ENCODE data around the gene RPL37.
"Not testable (repeated sequence)": the region's sequence is repeated elsewhere in the genome, so short reads cannot be mapped to it uniquely, and the experiment has no call there.

The RPL37 gene

GRCh38 chr5:40866844-40867243 lies 31.8 kb upstream of the RPL37 start:
- Histone ChIP-seq H3K9me3 (replicated peaks; ENCODE audit: insufficient read depth, low read length) (no peaks in the 10 kb centered on the region), H2AFZ (ENCODE audit: low read length) (no peak overlapping the region), H3F3A (ENCODE audit: insufficient read depth, low read length) (no peaks in the 10 kb centered on the region), H3K4me3 (ENCODE audit: low read length) (no peak overlapping the region), H3K9me2 (replicated peaks; ENCODE audit: insufficient read depth, low read length) (no peaks in the 10 kb centered on the region), H3K27me3 (replicated peaks; ENCODE audit: insufficient read depth, low read length) (no peaks in the 10 kb centered on the region), H3K27ac (ENCODE audit: low read length) (no peak overlapping the region), H4K20me1 (ENCODE audit: insufficient read depth, low read length) (no peaks in the 10 kb centered on the region), H3K36me3 (replicated peaks; ENCODE audit: insufficient read depth, low read length) (no peaks in the 10 kb centered on the region), H3K9ac (ENCODE audit: low read length) (no peak overlapping the region), H3K4me1 (ENCODE audit: low read length) (peaks cover 1% of the 10 kb centered on the region), H3K4me2 (ENCODE audit: low read depth, low read length) (no peak overlapping the region), H3K79me2 (ENCODE audit: low read length) (no peaks in the 10 kb centered on the region)
- TF ChIP-seq EZH2phosphoT487 (IDR thresholded peaks at IDR 0.05; ENCODE audit: low read length) (no peak), CTCF (IDR thresholded peaks at IDR 0.05; ENCODE audit: low read length) (no peak), EZH2 (optimal IDR thresholded peaks at IDR 0.05; ENCODE audit: low read depth, low read length) (no peak)
- DNase-seq, result no peak

- H3K4me2 ChIP-seq (ENCODE audit: low read depth, low read length); H4K20me1 ChIP-seq (ENCODE audit: insufficient read depth, low read length); H3K79me2 ChIP-seq (ENCODE audit: low read length); H3K9ac ChIP-seq (ENCODE audit: low read length); H3K27me3 ChIP-seq (replicated peaks; ENCODE audit: insufficient read depth, low read length); H3K4me1 ChIP-seq (ENCODE audit: low read length); H3K4me3 ChIP-seq (ENCODE audit: low read length); H3K9me3 ChIP-seq (replicated peaks; ENCODE audit: insufficient read depth, low read length); DNase-seq; H3K9me2 ChIP-seq (replicated peaks; ENCODE audit: insufficient read depth, low read length); H3K27ac ChIP-seq (ENCODE audit: low read length); H3F3A ChIP-seq (ENCODE audit: insufficient read depth, low read length); H3K36me3 ChIP-seq (replicated peaks; ENCODE audit: insufficient read depth, low read length); H2AFZ ChIP-seq (ENCODE audit: low read length): not testable (repeated sequence)
Measured at GRCh38 chr5:40865004-40865403, 30.0 kb upstream of the RPL37 start.

- H3K36me3 ChIP-seq (replicated peaks; ENCODE audit: insufficient read depth, low read length), result no peaks in the 10 kb centered on the region
- no peak for DNase-seq
- H3F3A ChIP-seq (ENCODE audit: insufficient read depth, low read length), result no peaks in the 10 kb centered on the region
- TF ChIP-seq EZH2phosphoT487 (IDR thresholded peaks at IDR 0.05; ENCODE audit: low read length), result no peak
- no peak for TF ChIP-seq CTCF (IDR thresholded peaks at IDR 0.05; ENCODE audit: low read length)
- no peak for TF ChIP-seq EZH2 (optimal IDR thresholded peaks at IDR 0.05; ENCODE audit: low read depth, low read length)
- no peaks in the 10 kb centered on the region for H3K79me2 ChIP-seq (ENCODE audit: low read length)
- H3K4me2 ChIP-seq (ENCODE audit: low read depth, low read length), result no peak overlapping the region
- H3K9me2 ChIP-seq (replicated peaks; ENCODE audit: insufficient read depth, low read length), result no peaks in the 10 kb centered on the region
- no peaks in the 10 kb centered on the region for H3K9me3 ChIP-seq (replicated peaks; ENCODE audit: insufficient read depth, low read length)
- no peak overlapping the region for H2AFZ ChIP-seq (ENCODE audit: low read length)
- no peak overlapping the region for H3K27ac ChIP-seq (ENCODE audit: low read length)
- no peaks in the 10 kb centered on the region for H3K27me3 ChIP-seq (replicated peaks; ENCODE audit: insufficient read depth, low read length)
- no peaks in the 10 kb centered on the region for H3K4me1 ChIP-seq (ENCODE audit: low read length)
- no peaks in the 10 kb centered on the region for H4K20me1 ChIP-seq (ENCODE audit: insufficient read depth, low read length)
- no peak overlapping the region for H3K4me3 ChIP-seq (ENCODE audit: low read length)
- no peak overlapping the region for H3K9ac ChIP-seq (ENCODE audit: low read length)
Measured at GRCh38 chr5:40860711-40861110, 25.7 kb upstream of the RPL37 start.

- Histone ChIP-seq H4K20me1 (ENCODE audit: insufficient read depth, low read length) (no peaks in the 10 kb centered on the region), H3K9ac (ENCODE audit: low read length) (no peak overlapping the region), H3K27me3 (replicated peaks; ENCODE audit: insufficient read depth, low read length) (no peaks in the 10 kb centered on the region), H3K9me2 (replicated peaks; ENCODE audit: insufficient read depth, low read length) (no peaks in the 10 kb centered on the region), H3K4me2 (ENCODE audit: low read depth, low read length) (no peak overlapping the region), H3K4me3 (ENCODE audit: low read length) (no peak overlapping the region), H3K79me2 (ENCODE audit: low read length) (no peaks in the 10 kb centered on the region), H3K36me3 (replicated peaks; ENCODE audit: insufficient read depth, low read length) (no peaks in the 10 kb centered on the region), H3K4me1 (ENCODE audit: low read length) (no peaks in the 10 kb centered on the region), H3K9me3 (replicated peaks; ENCODE audit: insufficient read depth, low read length) (no peaks in the 10 kb centered on the region), H3F3A (ENCODE audit: insufficient read depth, low read length) (no peaks in the 10 kb centered on the region), H2AFZ (ENCODE audit: low read length) (no peak overlapping the region), H3K27ac (ENCODE audit: low read length) (no peak overlapping the region)
- no peak for DNase-seq
- TF ChIP-seq CTCF (IDR thresholded peaks at IDR 0.05; ENCODE audit: low read length) (no peak), EZH2 (optimal IDR thresholded peaks at IDR 0.05; ENCODE audit: low read depth, low read length) (no peak), EZH2phosphoT487 (IDR thresholded peaks at IDR 0.05; ENCODE audit: low read length) (no peak)
Measured at GRCh38 chr5:40853632-40854192, 18.7 kb upstream of the RPL37 start.

Measured in MM.1S (cell line).